GM12875 (cell line): ENCODE results near the gene CDC37L1.
A peak's percentile ranks its signal among the peaks of the same experiment; 100 is the strongest.

Experiments
- H3K4me3 ChIP-seq: one replicate; pipeline ENCODE4 v1.5.1; 2011; ENCODE audit warnings: low read depth, low read length, control low read depth
- CTCF ChIP-seq: IDR thresholded peaks from 2 replicates; pipeline ENCODE4 v1.5.1; 2011; ENCODE audit warnings: low read depth, mild to moderate bottlenecking, control low read depth, inconsistent platforms, low read length, moderate library complexity, borderline replicate concordance; ENCODE audit not compliant: insufficient read depth

CDC37L1 gene

GRCh38 chr9:4721736-4722135, 42.4 kb downstream of the CDC37L1 start:
- no peak for TF ChIP-seq CTCF
- H3K4me3 ChIP-seq, result no peak overlapping the region

GRCh38 chr9:4725706-4726442, 46.5 kb downstream of the CDC37L1 start:
- no peak overlapping the region for H3K4me3 ChIP-seq
- TF ChIP-seq CTCF, result no peak

- TF ChIP-seq CTCF, result no peak
- no peak overlapping the region for H3K4me3 ChIP-seq
These were observed 48.2 kb downstream of the CDC37L1 start for GRCh38 chr9:4727593-4727992.

- no peak overlapping the region for H3K4me3 ChIP-seq
- TF ChIP-seq CTCF, result no peak
These were observed 53.5 kb downstream of the CDC37L1 start for GRCh38 chr9:4732890-4733289.

- no peak for TF ChIP-seq CTCF
- no peak overlapping the region for H3K4me3 ChIP-seq
These were observed 54.8 kb downstream of the CDC37L1 start for GRCh38 chr9:4734150-4734549.

GRCh38 chr9:4738866-4739586, 59.7 kb downstream of the CDC37L1 start:
- no peak for TF ChIP-seq CTCF
- H3K4me3 ChIP-seq, result peak overlapping the region; percentile 96
